NB4 (cell line): ENCODE data around the gene ADGRG1.

ENCODE experiments used
- CTCF ChIP-seq: IDR thresholded peaks from one replicate; pipeline ENCODE4 v1.5.1; 2012; ENCODE audit warnings: low read depth, low read length
- MAX ChIP-seq: IDR thresholded peaks from 2 replicates; pipeline ENCODE4 v1.6.1; 2011; ENCODE audit warnings: low read depth, low read length
- MYC ChIP-seq: IDR thresholded peaks from 2 replicates; pipeline ENCODE4 v1.6.1; 2011; ENCODE audit warnings: low read depth, low read length
- POLR2A ChIP-seq: IDR thresholded peaks from 2 replicates; pipeline ENCODE4 v1.6.1; 2011; ENCODE audit warnings: mild to moderate bottlenecking; ENCODE audit not compliant: insufficient read length; ENCODE audit errors: extremely low read depth

GRCh38 chr16:57592591-57593003 lies 35.8 kb upstream of the ADGRG1 start:
- no peak for TF ChIP-seq MAX
- TF ChIP-seq POLR2A = no peak
- no peak for TF ChIP-seq CTCF
- TF ChIP-seq MYC = no peak
